Choroid plexus epithelial cell (primary cell): Measurements from ENCODE around the gene KLF3.
A peak's percentile ranks its signal among the peaks of the same experiment; 100 is the strongest.

Experiments used
- DNase-seq: peaks from one replicate; pipeline ENCODE4 v3.0.0-alpha.2; 2010; ENCODE audit warnings: low read depth
- H3K4me3 ChIP-seq: 2 replicates; pipeline ENCODE4 v1.5.1; 2011; ENCODE audit warnings: low read depth, mild to moderate bottlenecking, control low read depth, low read length, moderate library complexity
- CTCF ChIP-seq: conservative IDR thresholded peaks from 2 replicates; pipeline ENCODE4 v1.5.1; 2011; ENCODE audit warnings: low read depth, mild to moderate bottlenecking, control low read depth, inconsistent platforms, low read length, moderate library complexity

KLF3 gene

GRCh38 chr4:38738940-38739803 lies 75.2 kb downstream of the KLF3 start:
- no peak overlapping the region for H3K4me3 ChIP-seq
- DNase-seq = no peak
- TF ChIP-seq CTCF = no peak

- no peak for TF ChIP-seq CTCF
- H3K4me3 ChIP-seq = no peak overlapping the region
- DNase-seq = no peak
Measured at GRCh38 chr4:38740303-38740702, 76.3 kb downstream of the KLF3 start.

- H3K4me3 ChIP-seq = no peak overlapping the region
- DNase-seq = peak; percentile 49
- no peak for TF ChIP-seq CTCF
Measured at GRCh38 chr4:38743866-38744265, 79.9 kb downstream of the KLF3 start.

GRCh38 chr4:38745881-38746280 lies 81.9 kb downstream of the KLF3 start:
- H3K4me3 ChIP-seq = no peak overlapping the region
- TF ChIP-seq CTCF = no peak
- DNase-seq = no peak

- DNase-seq = no peak
- H3K4me3 ChIP-seq = no peak overlapping the region
- TF ChIP-seq CTCF = no peak
Measured at GRCh38 chr4:38747629-38748028, 83.6 kb downstream of the KLF3 start.

GRCh38 chr4:38749336-38749735 lies 85.3 kb downstream of the KLF3 start:
- H3K4me3 ChIP-seq = no peak overlapping the region
- DNase-seq = no peak
- TF ChIP-seq CTCF = no peak
